SK-N-SH treated with all-trans-retinoic acid at 6 μM for 48 hours (cell line): ENCODE data around the gene SF1.

Source experiments
- PATZ1 ChIP-seq: fragments of 250-450 bp; sonication (Bioruptor Pico); IDR thresholded peaks from 2 replicates; pipeline ENCODE4 v1.8.0; 2020; ENCODE audit warnings: mild to moderate bottlenecking, moderate library complexity, borderline replicate concordance
- TCF4 ChIP-seq: fragments of 250-450 bp; sonication (Bioruptor Pico); IDR thresholded peaks from 2 replicates; pipeline ENCODE4 v1.8.0; 2021; ENCODE audit warnings: mild to moderate bottlenecking, moderate library complexity, borderline replicate concordance
- ZFP3 ChIP-seq: fragments of 250-450 bp; sonication (Bioruptor Pico); IDR thresholded peaks from 2 replicates; pipeline ENCODE4 v1.5.0; 2020; ENCODE audit warnings: mild to moderate bottlenecking, moderate library complexity

DNA sequence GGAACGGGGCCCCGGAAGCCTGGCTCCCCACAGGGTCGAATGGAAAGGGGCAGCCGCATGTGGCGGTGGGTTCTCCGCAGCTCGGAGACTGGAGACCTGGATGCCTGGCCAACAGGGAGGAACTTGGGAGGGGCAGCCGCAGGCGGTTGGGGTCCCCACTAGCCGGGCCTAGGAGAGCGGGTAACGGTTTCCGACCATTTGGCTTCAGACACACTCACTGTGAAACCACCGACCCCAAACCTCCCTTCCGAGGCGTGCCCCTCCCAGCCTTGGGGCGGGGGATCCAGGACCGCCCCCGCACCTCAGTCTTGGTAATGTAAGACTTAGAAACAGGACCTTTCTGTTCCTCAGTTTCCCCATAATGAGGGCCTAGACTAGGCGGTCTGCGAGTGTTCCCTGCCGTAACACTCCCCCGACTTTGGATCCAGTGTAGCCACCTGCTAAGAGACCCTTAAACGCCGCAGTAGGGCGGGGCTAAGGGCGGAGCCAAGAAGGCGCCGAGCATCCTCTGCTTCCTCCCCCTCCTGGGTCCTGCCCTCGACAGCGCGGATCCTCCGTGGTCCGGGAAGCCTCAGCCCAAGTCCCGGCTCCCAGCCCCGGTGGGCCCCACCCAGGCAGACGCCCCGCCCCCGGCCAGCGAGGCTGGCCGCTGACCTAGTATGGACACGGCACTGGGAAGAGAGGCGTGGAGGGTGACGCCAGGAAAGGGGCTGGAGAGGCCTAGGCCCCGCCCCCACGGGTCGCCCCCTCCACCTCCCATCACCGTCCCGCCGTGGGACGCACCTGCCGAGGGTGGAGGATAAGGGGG is 32.6 kb downstream of the SF1 start:
- TF ChIP-seq PATZ1 (CRISPR knock-in tag) (no peak), TCF4 (CRISPR knock-in tag) (no peak), ZFP3 (no peak)
